AG08396 (cell line): Measurements from ENCODE around the gene ZSCAN5B.
"Not testable (repeated sequence)": the region's sequence is repeated elsewhere in the genome, so short reads cannot be mapped to it uniquely, and the experiment has no call there.

Experiments
- DNase-seq: peaks from one replicate; pipeline ENCODE4 v3.0.0; 2012; ENCODE audit warnings: low spot score, mixed read lengths

The ZSCAN5B gene, protein sequence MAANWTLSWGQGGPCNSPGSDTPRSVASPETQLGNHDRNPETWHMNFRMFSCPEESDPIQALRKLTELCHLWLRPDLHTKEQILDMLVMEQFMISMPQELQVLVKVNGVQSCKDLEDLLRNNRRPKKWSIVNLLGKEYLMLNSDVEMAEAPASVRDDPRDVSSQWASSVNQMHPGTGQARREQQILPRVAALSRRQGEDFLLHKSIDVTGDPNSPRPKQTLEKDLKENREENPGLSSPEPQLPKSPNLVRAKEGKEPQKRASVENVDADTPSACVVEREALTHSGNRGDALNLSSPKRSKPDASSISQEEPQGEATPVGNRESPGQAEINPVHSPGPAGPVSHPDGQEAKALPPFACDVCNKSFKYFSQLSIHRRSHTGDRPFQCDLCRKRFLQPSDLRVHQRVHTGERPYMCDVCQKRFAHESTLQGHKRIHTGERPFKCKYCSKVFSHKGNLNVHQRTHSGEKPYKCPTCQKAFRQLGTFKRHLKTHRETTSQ

DNA sequence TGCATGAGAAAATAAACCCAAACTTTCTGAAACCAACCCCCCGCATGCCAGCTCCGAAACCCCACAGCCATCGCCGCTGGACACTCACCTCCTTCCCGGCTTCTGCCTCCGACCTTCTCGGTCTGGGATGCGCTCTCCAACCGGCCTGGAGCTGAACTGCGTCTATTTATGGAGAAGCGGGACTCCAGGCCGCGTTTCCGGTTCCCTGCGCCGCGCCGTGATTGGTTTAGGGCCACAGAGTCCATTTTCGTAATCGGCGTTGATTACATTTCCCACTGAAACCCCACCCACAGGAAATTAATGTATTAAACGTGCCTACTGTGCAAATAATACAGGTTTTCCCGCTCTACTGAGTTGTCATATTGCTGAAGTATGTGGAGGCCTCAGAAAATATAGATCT, at the start of gene ZSCAN5B:
Gene ZSCAN5B, minus strand, starts transcription at position 138 of the 400 bp plus-strand sequence. CDS start 4,731 bp downstream, outside the sequence.
- not testable (repeated sequence) for DNase-seq

GRCh38 chr19:56245764-56246163, 48.2 kb upstream of the ZSCAN5B start:
- DNase-seq: not testable (repeated sequence)

- DNase-seq: no peak
Measured at GRCh38 chr19:56245121-56245740, 47.6 kb upstream of the ZSCAN5B start.

GRCh38 chr19:56223481-56223880, 25.9 kb upstream of the ZSCAN5B start:
- no peak for DNase-seq

DNA sequence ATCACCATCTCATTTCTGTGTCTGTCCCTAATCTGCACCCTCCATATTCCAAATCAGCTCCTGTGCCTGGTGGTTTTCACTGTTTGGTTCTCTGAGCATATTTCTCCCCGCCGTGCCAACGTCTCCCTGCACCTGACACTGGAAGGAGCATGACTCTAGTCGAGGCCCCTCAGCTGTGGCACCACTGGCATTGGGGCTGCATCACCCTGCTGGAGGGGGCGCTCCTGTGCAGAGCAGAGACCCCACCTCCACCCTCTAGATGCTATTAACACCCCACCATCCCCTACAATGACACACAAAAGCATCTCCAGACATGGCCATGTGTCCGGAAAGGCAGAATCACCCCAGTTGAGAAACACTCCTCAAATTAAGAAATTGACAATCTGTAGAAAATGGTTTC, 25.3 kb upstream of the ZSCAN5B start:
- DNase-seq: no peak

DNA sequence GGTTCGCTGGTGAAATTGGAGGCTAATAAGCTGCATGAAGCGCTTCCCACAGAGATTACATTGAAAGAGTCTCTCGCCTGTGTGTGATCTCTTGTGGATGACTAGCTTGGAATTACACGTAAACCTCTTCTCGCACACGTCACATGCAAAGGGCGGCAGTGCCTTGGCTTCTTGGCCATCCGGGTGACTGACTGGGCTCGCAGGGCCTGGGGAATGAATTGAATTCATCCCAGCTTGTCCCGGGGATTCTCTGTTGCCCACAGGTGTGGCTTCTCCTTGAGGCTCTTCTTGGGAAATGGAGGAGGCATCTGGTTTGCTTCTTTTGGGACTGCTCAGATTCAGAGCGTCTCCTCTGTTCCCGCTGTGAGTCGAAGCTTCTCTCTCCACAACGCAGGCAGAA, 24.3 kb upstream of the ZSCAN5B start:
- no peak for DNase-seq

DNA sequence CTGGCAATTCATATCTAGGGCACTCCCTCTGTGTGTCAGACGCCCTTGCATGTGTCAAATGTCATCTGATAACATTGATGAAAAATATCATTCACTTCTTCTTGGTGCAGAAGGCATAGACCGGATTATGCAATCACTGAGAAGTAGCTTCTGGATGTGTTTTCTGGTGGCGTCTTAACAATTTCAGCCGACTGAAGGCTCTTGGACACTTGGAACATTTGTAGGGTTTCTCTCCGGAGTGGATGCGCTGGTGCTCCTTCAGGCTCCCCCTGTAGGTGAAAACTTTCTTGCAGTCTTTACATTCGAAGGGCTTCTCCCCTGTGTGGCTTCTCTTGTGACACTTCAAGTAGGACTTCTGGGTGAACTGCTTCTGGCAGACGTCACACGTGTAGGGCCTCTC, 23.9 kb upstream of the ZSCAN5B start:
- DNase-seq: not testable (repeated sequence)

DNA sequence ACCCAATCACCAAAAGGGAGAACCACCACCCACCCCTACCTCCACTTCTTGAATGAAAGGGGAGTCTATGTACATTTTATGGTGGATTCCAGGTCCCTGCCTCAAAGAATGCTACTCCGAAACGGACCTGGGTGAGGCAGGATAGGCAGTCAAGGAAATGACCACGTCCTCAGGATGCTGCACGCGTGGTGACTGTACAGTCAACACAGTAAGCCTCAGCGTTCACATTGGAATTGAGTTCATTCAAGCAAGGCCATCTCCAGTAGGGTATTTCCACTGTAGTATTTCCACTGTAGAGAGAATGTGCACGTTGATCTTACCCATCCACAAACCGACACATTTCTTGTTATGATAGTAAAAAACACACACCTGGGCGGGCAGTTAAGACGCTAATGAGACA, 21.4 kb upstream of the ZSCAN5B start:
- no peak for DNase-seq

DNA sequence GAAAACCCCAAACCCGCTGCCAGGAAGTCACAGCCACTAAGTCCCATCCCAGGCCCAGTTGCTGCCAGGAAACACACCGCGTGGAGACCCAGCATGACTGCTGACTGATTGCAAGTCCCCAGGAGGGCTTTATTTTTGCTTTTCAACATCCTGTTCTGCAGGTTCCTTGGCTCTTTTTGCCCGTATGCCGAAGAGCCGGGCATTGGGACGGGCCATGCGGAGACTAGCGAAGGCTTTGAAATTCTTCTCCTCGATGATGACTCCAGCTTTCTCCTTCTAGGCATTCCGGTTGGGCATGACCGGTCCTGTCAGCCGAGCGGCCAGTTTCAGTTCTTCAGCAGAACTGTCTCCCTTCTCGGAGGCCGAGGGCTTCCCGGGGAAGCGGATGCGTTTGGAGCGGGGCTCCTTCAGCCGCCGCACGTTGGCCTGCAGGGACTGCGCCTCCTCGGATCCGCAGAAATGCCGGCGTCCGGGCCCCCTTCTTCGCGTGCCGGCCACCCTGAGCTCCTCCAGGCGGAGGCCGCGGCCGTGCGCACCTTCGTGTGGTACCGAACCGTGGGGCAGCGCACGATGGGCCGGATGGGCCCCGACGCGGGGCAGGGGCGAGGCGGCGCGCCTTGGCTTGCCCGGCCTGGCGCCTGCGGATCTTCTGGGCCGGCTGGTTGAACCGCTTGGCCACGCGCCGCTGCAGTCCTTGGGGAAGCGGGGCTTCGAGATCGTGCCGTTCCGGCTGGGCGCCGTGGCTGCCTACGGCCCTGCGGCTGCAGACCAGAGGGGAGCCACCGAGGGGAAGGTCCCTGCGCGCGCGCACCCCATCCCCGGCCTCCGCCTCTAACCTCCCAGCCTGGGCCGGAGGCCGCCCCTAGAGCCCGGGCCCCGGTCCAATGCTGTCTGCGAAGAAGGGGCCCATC, 19.7 kb upstream of the ZSCAN5B start:
- DNase-seq: peak; percentile 31

DNA sequence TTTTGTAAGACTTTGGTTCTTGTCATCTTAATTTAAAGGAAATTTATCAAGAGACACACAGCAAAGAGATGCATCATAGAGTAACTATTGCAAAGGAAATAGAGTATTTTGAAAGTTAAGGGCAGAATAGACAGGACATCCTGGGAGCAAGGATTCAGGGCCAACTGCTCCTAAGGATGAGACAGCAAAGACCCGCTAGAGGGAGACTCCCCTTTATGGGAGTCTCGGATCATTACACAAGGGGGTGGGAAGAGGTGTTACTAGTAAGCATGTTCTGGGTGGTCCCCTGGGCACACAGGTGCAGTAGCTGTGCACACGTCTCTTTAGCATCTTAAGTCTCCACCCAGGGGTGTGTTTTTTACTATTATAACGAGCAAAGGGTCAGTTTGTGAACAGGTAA, 14.1 kb upstream of the ZSCAN5B start:
- DNase-seq: no peak

DNA sequence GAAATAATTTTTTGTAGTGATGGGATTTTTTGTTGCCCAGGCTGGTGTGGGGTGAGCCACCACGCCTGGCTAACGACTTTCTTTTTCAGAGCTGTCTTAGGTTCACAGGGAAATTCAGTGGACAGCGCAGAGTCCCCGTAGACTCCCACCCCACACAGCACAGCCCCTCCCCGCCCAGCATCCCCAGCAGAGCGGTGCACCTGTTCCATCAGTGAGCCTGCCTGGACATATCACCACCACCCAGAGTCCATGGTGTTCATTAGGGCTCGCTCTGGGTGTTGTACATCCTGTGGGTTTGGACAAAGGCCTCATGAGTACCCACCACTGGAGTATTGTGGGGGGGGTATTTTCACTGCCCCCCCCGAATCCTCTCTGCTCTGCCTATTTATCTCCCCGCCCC, 12.5 kb upstream of the ZSCAN5B start:
- not testable (repeated sequence) for DNase-seq

DNA sequence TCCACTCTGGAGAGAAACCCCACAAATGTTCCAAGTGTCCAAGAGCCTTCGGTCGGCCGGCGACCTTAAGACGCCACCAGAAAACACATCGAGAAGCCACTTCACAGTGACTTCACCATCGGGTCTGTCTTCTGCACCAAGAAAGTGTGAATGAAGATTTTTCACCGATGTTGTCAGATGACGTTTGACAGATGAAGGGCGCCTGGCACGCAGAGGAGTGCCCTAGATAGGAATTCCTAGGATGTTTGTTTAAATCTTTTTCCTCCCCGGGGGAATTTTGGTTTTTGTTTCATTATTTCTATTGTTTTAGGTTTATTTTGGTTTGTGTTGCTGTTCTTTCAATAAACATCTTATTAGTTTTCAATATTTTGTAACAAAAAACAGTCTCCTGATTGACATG, 11.5 kb upstream of the ZSCAN5B start:
- DNase-seq: no peak

DNA sequence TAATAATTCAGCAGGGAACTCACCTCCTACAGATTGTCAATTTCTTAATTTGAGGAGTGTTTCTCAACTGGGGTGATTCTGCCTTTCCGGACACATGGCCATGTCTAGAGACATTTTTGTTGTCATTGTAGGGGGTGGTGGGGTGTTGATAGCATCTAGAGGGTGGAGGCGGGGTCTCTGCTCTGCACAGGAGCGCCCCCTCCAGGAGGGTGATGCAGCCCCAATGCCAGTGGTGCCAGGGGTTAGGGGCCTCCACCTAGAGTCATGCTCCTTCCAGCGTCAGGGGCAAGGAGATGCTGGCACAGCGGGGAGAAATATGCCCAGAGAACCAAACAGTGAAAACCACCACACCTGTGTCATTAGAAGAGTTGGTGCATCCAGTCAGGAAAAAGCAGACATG, 10.0 kb upstream of the ZSCAN5B start:
- not testable (repeated sequence) for DNase-seq

DNA sequence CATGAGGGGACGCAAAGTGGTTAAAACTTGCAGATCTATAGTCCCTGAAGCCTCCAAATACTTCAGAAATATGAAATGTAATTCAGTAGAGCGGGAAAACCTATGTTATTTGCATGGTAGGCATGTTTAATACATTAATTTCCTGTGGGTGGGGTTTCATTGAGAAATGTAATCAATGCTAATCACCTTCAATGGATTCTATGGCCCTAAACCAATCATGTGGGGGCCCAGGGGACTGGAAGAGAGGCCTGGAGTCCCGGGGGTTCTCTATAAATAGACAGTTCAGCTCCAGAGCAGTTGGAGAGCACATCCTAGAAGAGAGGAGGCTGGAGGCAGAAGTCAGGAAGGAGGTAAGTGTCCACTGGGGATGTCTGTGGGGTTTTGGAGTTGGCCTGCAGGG, 4.4 kb upstream of the ZSCAN5B start, which contains the start of gene ZSCAN5C:
Gene ZSCAN5C, plus strand, starts transcription at position 301 of the 400 bp plus-strand sequence. CDS start 3,641 bp downstream, outside the sequence.
- no peak for DNase-seq

DNA sequence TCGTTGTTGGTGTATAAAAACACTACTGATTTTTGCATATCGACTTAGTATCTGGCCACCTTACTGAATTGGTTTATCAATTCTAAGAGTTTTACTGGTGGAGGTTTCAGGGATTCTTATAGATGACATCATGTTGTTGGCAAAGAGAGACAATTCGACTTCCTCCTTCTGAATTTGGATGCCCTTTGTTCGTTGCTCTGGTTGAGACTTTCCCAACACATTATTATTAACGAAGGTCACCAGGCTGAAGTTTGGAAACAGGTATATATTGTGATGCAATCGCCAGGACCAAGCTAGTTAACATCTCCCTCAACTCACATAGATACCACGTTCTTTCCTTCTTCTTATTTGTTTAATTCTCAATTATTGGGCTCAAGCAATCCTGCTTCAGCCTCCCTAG, 2.1 kb upstream of the ZSCAN5B start:
- no peak for DNase-seq

GRCh38 chr19:56193981-56194640, 3.5 kb downstream of the ZSCAN5B start:
- DNase-seq: no peak

DNA sequence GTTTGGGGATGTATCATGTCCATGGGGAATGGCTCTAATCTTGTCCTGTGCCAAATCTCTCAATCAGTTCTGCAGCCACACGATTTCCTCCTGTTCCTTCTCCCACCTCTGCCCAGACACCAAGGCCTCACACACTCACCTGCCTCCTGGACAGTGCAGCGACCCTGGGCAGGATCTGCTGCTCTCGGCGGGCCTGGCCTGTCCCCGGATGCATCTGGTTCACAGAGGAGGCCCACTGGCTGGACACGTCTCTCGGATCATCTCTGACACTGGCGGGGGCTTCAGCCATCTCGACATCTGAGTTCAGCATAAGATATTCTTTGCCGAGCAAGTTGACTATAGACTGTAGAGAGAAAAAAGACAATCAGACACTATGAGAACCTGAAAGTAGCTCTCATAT, 5.9 kb downstream of the ZSCAN5B start:
- no peak for DNase-seq

DNA sequence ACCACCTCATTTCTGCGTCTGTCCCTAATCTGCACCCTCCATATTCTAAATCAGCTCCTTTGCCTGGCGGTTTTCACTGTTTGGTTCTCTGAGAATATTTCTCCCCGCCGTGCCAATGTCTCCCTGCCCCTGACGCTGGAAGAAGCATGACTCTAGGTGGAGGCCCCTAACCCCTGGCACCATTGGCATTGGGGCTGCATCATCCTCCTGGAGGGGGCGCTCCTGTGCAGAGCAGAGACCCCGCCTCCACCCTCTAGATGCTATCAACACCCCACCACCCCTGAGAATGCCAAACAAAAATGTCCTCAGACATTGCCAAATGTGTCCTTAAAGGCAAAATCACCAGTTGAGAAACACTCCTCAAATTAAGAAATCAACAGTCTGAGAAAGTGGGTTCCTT, 6.5 kb downstream of the ZSCAN5B start:
- no peak for DNase-seq

DNA sequence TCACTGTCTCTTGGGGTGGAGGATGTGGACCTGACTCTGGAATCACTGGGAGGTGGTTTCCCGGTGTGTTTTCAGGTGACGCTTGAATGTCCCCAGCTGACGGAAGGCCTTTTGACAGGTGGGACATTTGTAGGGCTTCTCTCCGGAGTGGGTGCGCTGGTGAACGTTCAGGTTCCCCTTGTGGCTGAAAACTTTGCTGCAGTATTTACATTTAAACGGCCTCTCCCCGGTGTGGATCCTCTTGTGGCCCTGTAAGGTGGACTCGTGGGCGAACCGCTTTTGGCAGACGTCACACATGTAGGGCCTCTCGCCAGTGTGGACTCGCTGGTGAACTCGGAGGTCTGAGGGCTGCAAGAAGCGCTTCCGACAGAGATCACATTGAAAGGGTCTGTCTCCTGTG, 7.8 kb downstream of the ZSCAN5B start:
- DNase-seq: no peak

- no peak for DNase-seq
Measured at GRCh38 chr19:56177564-56178243, 19.9 kb downstream of the ZSCAN5B start.

- DNase-seq: no peak
Measured at GRCh38 chr19:56176881-56177280, 20.7 kb downstream of the ZSCAN5B start.
